ENCODE data around the gene KCNAB2. TPM values are rescaled to one million over a fixed set of nuclear protein-coding genes. Genes with fewer than 3 reads are reported as not detected.

Gene KCNAB2
- total RNA-seq, 1 donor from 2014 or later, result 3.1 TPM

- H3K27me3 ChIP-seq (ENCODE audit: insufficient read depth, low read length), result no peaks in the 10 kb centered on the region
- H2AFZ ChIP-seq (ENCODE audit: low read depth, low read length), result no peak overlapping the region
- no peaks in the 10 kb centered on the region for H3K36me3 ChIP-seq (ENCODE audit: insufficient read depth, low read length)
- no peaks in the 10 kb centered on the region for H4K20me1 ChIP-seq (ENCODE audit: insufficient read depth, low read length)
- DNase-seq (ENCODE audit: low read depth) (no peak), FAIRE-seq (no peak)
- H3K27me3 Mint-ChIP-seq (ENCODE audit: low read depth, unreplicated experiment), result peaks cover 25% of the 10 kb centered on the region
- no peak overlapping the region for H3K4me3 ChIP-seq (ENCODE audit: insufficient read depth, low read depth, low read length)
- no peak overlapping the region for H3K4me2 ChIP-seq (ENCODE audit: low read length)
- H3K4me1 Mint-ChIP-seq (ENCODE audit: low read depth, unreplicated experiment), result peaks cover 2% of the 10 kb centered on the region
- no peaks in the 10 kb centered on the region for H3K79me2 ChIP-seq (ENCODE audit: insufficient read depth, low read length)
- H3K27ac Mint-ChIP-seq (ENCODE audit: unreplicated experiment), result no peak overlapping the region
- H3K36me3 Mint-ChIP-seq (ENCODE audit: low read depth, unreplicated experiment), result peaks cover 2% of the 10 kb centered on the region
- no peak overlapping the region for H3K4me3 Mint-ChIP-seq (ENCODE audit: unreplicated experiment)
- H3K27ac ChIP-seq (ENCODE audit: low read depth, low read length), result no peak overlapping the region
- TF ChIP-seq CTCF (IDR thresholded peaks at IDR 0.05; ENCODE audit: insufficient read depth, low read depth, low read length) (no peak), EZH2 (IDR thresholded peaks at IDR 0.05; ENCODE audit: insufficient read depth, low read length) (no peak)
- no peak overlapping the region for H3K9ac ChIP-seq (ENCODE audit: low read length)
- no peaks in the 10 kb centered on the region for H3K9me3 Mint-ChIP-seq (ENCODE audit: unreplicated experiment)
- H3K9me3 ChIP-seq (ENCODE audit: insufficient read depth, low read depth, low read length), result no peaks in the 10 kb centered on the region
- no peaks in the 10 kb centered on the region for H3K4me1 ChIP-seq (ENCODE audit: insufficient read depth, low read length)
Observed at GRCh38 chr1:6010554-6010953, 35.1 kb upstream of the KCNAB2 start.

- H3K4me1 Mint-ChIP-seq (ENCODE audit: low read depth, unreplicated experiment), result peaks cover 3% of the 10 kb centered on the region
- Histone ChIP-seq H3K4me2 (ENCODE audit: low read length) (no peak overlapping the region), H3K9me3 (ENCODE audit: insufficient read depth, low read depth, low read length) (no peaks in the 10 kb centered on the region), H3K4me3 (ENCODE audit: insufficient read depth, low read depth, low read length) (no peak overlapping the region), H3K27me3 (ENCODE audit: insufficient read depth, low read length) (no peaks in the 10 kb centered on the region), H3K27ac (ENCODE audit: low read depth, low read length) (no peak overlapping the region), H3K79me2 (ENCODE audit: insufficient read depth, low read length) (no peaks in the 10 kb centered on the region), H2AFZ (ENCODE audit: low read depth, low read length) (no peak overlapping the region), H3K36me3 (ENCODE audit: insufficient read depth, low read length) (no peaks in the 10 kb centered on the region), H3K4me1 (ENCODE audit: insufficient read depth, low read length) (peaks cover 1% of the 10 kb centered on the region), H3K9ac (ENCODE audit: low read length) (no peak overlapping the region), H4K20me1 (ENCODE audit: insufficient read depth, low read length) (no peaks in the 10 kb centered on the region)
- H3K36me3 Mint-ChIP-seq (ENCODE audit: low read depth, unreplicated experiment), result peaks cover 2% of the 10 kb centered on the region
- no peak overlapping the region for H3K27ac Mint-ChIP-seq (ENCODE audit: unreplicated experiment)
- no peaks in the 10 kb centered on the region for H3K9me3 Mint-ChIP-seq (ENCODE audit: unreplicated experiment)
- FAIRE-seq, result no peak
- DNase-seq (ENCODE audit: low read depth), result no peak
- no peak overlapping the region for H3K4me3 Mint-ChIP-seq (ENCODE audit: unreplicated experiment)
- H3K27me3 Mint-ChIP-seq (ENCODE audit: low read depth, unreplicated experiment), result peaks cover 25% of the 10 kb centered on the region
- TF ChIP-seq CTCF (IDR thresholded peaks at IDR 0.05; ENCODE audit: insufficient read depth, low read depth, low read length), result no peak
- TF ChIP-seq EZH2 (IDR thresholded peaks at IDR 0.05; ENCODE audit: insufficient read depth, low read length), result no peak
Observed at GRCh38 chr1:6011161-6011945, 34.3 kb upstream of the KCNAB2 start.

GRCh38 chr1:6011946-6012258, 33.8 kb upstream of the KCNAB2 start:
- Histone ChIP-seq H3K27ac (ENCODE audit: low read depth, low read length) (no peak overlapping the region), H3K4me3 (ENCODE audit: insufficient read depth, low read depth, low read length) (no peak overlapping the region), H3K4me2 (ENCODE audit: low read length) (no peak overlapping the region), H2AFZ (ENCODE audit: low read depth, low read length) (no peak overlapping the region), H3K36me3 (ENCODE audit: insufficient read depth, low read length) (no peaks in the 10 kb centered on the region), H3K9me3 (ENCODE audit: insufficient read depth, low read depth, low read length) (no peaks in the 10 kb centered on the region), H3K79me2 (ENCODE audit: insufficient read depth, low read length) (no peaks in the 10 kb centered on the region), H3K4me1 (ENCODE audit: insufficient read depth, low read length) (peaks cover 3% of the 10 kb centered on the region), H3K27me3 (ENCODE audit: insufficient read depth, low read length) (no peaks in the 10 kb centered on the region), H4K20me1 (ENCODE audit: insufficient read depth, low read length) (no peaks in the 10 kb centered on the region), H3K9ac (ENCODE audit: low read length) (no peak overlapping the region)
- Mint-ChIP-seq H3K27ac (ENCODE audit: unreplicated experiment) (no peak overlapping the region), H3K9me3 (ENCODE audit: unreplicated experiment) (no peaks in the 10 kb centered on the region), H3K27me3 (ENCODE audit: low read depth, unreplicated experiment) (peaks cover 25% of the 10 kb centered on the region), H3K4me3 (ENCODE audit: unreplicated experiment) (no peak overlapping the region), H3K36me3 (ENCODE audit: low read depth, unreplicated experiment) (peaks cover 2% of the 10 kb centered on the region), H3K4me1 (ENCODE audit: low read depth, unreplicated experiment) (peaks cover 5% of the 10 kb centered on the region)
- DNase-seq (ENCODE audit: low read depth) (no peak), FAIRE-seq (no peak)
- no peak for TF ChIP-seq CTCF (IDR thresholded peaks at IDR 0.05; ENCODE audit: insufficient read depth, low read depth, low read length)
- no peak for TF ChIP-seq EZH2 (IDR thresholded peaks at IDR 0.05; ENCODE audit: insufficient read depth, low read length)

Measured in astrocyte (in vitro differentiated cells and primary cell).